ENCODE measurements around the gene SCN9A.
"Not testable (repeated sequence)": the region's sequence is repeated elsewhere in the genome, so short reads cannot be mapped to it uniquely, and the experiment has no call there.

The SCN9A gene

DNA sequence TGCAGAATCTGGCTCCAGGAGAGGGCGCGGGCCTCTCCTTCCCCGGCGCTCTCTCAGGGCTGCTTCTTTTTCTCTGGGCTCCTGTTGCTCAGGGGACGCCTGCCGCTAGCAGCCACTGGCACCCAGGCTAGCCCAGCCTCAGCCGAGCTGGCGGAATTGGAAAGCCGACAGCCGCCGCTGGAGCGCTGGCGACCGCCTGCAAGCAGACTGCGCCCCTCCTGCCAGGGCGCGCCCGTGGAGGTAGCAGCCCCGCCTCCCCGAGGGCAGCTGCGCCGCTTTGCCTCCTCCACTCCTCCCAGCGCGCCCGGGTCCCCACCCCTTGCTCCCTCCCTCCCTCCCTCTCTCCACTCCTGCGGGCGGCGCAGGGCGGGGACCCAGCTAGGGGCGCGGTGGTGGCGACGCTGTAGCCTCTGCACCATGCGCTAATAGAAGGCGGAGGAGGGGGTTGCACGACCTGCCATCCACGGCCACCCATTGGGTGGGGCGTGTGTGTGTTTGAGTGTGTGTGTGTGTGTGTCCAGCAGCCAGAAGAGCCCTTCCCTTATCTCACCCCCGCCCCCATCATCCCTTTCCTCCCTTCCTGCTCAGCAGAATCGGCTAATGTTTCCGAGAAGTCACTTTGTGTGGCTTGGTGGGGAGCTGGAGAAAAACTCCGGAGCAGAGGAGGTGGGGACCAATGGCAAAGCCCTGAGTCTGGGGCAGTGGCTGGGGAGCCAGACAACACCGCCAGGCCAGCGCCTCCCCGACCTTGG is at the start of gene SCN9A:
TSS of gene SCN9A (minus strand) at position 209 of the 752 bp plus-strand sequence. CDS start 64,188 bp downstream, outside the sequence.
- DNase-seq = peak; percentile 69

DNA sequence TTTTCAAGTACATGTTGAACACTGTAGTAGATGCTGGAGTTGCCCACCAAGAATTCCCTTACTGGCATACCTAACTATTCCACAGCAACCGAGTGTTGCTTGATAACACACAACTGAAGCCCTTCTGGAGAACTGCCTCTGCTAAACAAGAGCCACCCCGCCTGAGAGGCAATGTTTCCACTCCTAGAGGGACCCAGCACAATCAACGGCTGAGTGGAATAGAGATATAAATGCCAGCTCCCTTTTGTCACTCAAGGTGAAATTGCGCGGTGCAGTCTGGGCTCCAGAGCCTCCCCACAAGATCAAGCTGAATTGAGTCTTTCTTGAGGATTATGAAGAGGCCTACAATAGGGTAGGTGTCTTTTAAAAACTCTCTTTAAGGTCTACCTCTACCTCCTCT is 49.1 kb upstream of the SCN9A start:
- no peak for DNase-seq

- no peak for DNase-seq
These were observed 43.8 kb upstream of the SCN9A start for GRCh38 chr2:166419616-166419934.

- no peak for DNase-seq
These were observed 43.3 kb upstream of the SCN9A start for GRCh38 chr2:166418853-166419615.

GRCh38 chr2:166417669-166418068 is 41.9 kb upstream of the SCN9A start:
- DNase-seq = peak; percentile 3

DNA sequence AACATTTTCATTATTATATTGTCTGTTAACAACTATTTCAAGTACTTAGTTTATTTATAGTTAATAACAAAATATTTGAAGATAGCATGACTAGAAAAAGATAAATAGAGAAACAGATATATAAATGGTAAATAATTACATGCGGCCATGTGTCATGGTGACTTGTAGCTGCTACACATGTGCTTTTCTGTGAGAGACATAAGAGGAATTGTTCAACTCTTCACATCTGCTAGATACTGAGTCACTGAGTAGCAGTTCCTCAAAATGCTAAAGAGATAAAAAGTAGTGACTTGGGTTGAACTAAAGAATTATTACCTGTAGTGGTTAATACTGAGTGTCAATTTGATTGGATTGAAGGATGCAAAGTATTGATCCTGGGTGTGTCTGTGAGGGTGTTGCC is 37.5 kb upstream of the SCN9A start:
- no peak for DNase-seq

GRCh38 chr2:166411473-166412230 is 35.9 kb upstream of the SCN9A start:
- no peak for DNase-seq

DNA sequence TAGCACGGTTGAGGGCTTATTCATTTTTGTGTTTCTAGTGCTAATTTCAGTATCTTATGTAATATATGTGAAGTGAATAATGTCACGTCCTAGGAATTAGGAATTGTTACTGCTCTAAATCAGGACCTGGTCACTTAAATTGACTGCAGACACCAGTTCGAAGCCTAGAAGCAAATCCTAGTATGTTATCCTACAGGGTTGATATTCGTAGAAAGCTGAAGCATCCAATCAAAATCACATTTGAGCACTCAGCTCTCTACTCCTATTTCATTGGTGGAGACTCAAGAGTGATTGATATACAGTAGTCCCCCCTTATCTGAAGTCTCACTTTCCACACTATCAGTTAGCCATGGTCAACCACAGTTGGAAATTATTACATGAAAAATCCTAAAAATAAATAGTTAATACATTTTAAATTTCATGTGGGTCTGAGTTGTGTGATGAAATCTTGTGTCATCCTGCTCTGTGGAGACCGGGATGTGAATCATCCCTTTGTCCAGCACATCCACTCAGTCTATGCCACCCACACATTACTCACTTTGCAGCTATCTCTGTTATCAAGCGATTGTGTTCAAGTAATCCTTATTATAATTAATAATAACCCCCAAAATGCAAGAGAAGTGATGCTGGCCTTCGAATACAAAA is 35.2 kb upstream of the SCN9A start:
- no peak for DNase-seq

DNA sequence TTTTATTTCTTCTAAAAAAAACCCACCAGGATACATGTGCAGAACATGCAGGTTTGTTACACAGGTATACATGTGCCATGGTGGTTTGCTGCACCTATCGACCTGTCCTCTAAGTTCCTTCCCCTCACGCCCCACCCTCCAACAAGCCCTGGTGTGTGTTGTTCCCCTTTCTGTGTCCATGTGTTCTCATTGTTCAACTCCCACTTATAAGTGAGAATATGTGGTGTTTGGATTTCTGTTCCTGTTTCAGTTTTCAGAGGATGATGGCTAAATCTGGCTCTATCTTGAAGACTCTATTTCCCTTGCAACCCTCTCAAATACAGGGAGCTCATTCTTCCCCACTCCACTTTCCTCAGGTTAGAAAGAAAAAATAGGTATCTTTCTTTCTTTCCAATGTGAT is 32.0 kb upstream of the SCN9A start:
- DNase-seq = not testable (repeated sequence)

DNA sequence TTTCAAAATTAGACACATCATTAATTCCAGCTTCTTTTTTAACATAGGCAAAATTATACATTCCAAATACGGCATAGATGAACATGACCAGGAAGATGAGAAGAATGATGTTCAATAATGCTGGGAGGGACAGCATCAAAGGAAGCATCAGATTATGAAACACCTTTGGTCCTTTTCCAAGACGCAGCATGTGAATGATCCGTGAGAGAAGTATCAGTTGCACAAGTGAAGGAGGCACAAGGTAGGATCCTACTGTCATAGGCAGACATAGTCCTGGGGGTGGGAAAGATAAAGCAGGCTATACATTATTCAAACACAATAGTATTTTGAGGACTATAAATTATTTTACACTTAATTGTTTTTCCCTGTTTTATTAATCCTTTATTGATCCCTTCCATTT is 30.6 kb upstream of the SCN9A start:
- no peak for DNase-seq

GRCh38 chr2:166405569-166405926 is 29.8 kb upstream of the SCN9A start:
- DNase-seq = no peak

DNA sequence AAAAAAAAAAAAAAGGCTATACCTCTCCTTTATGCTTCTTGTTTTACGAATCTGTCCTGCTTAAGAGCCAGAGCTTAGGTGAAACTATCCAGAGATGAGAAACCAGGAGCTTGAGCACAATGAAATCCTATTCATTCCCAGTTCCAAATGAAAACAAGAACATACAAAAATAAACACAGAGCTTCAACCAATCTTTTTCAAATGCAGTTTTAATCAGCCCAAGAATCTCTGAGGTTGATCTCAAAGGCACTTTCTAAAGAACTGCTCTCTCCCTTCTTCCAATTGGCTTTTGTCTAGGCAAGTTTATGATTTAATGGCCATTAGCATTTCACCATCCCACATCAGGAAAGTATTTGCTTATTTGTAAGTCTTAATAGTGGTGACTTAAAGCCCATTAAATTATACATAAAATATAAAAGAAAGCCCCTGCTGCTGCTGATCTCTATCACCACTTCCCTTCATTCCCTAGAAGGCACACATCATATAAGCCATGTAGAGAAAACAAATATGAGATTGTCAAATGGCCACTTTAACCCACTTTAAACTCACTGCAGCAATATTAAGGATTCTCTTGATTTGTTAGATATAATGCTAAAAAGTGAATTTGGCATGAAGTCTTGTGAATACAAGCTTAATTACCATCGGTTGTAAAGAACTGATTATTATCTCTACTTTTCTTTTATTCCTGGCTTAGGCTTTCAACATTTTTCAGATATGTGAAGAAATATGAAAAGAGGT is 29.3 kb upstream of the SCN9A start:
- DNase-seq = no peak

DNA sequence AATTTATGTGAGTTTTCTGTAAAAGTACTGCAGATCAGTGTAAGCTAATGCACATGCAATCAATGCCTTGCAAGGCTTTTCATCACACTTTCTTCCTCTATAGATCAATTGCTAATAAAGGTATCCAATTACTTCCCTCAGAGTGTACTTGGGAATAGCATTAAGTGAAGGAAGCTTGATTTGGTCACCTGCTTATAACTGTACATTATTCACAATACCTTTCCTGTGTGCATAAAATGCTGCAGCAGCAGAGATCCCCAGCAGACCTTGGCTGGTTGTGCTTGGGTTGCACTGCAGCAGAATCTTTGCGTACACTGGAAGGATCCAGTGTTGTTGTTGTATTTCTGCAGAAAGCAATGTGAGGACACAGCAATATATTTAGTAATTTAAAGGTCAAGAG is 18.5 kb upstream of the SCN9A start:
- DNase-seq = no peak

DNA sequence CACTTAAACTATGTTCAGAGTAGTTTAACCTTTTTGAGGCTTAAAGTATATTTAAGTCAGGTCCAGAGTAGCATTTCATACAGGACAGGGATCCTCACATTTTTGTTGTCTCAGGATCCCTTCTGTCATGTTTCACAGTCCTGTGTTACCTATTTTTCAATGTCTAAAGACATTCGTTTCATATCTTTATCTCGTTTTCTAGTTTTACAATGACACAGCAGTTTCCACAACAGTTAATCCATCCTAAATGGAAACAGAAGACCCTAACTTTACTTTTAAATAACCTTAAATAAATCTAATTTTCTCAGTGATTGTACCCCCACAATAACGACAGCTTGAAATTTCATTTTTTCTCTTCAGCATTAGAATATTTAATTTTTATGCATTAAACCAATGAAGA is 17.3 kb upstream of the SCN9A start:
- no peak for DNase-seq

- no peak for DNase-seq
These were observed 12.8 kb upstream of the SCN9A start for GRCh38 chr2:166388481-166389070.

DNA sequence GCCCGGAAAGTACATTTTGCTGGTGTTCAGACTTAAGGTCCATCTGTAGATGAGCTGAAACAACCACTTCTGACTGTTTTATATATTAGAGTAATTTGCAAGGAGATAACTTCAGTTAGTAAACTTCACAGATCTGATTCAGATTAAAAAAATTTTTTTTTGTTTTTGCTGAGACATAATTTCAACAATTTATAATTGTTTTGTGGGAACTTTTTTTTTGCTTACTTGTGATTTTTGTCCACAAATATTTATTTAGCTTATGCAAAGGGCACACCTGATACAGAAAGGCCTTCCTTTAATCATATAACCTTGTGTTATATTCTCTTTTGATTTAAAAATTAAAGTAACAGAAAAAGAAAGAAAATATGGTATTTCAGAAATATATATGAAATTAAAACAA is 9.6 kb upstream of the SCN9A start:
- no peak for DNase-seq

- peak; percentile 2 for DNase-seq
These were observed 9.0 kb upstream of the SCN9A start for GRCh38 chr2:166384774-166385173.

DNA sequence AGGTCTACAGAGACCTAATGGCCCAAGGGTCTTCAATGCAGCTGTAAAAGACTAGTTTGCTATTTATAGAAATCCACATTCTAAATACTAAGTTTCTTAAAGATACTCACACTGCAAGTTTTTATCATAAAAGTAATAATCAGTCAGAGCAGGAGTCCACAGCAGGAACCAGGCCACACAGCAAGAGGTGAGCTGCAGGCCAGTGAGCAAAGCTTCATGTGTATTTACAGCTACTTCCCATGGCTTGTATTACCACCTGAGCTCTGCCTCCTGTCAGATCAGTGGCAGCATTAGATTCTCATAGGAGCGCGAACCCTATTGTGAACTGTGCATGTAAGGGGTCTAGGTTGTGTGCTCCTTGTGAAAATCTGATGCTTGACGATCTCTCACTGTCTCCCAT is 6.7 kb upstream of the SCN9A start:
- DNase-seq = no peak

- no peak for DNase-seq
These were observed 4.9 kb upstream of the SCN9A start for GRCh38 chr2:166380615-166381014.

DNA sequence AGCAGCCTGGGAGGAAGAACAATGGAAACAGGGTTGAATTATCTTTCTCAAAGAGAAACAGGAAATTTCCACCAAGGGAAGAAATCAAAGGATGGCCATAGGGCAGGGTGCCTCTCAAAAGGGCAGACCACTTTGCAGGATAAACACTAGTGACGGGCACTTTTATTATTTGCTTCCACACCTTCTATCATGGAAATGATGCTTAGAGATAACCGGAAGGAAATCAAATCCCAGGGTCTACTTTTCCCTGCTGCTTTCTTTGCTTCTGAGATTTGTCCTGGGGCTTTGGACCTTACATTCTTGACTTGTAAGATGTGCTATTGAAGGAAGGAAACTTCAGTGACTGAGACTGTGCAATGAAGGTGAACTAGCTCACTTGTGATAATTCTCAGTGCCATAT is 1.1 kb upstream of the SCN9A start:
- no peak for DNase-seq

DNA sequence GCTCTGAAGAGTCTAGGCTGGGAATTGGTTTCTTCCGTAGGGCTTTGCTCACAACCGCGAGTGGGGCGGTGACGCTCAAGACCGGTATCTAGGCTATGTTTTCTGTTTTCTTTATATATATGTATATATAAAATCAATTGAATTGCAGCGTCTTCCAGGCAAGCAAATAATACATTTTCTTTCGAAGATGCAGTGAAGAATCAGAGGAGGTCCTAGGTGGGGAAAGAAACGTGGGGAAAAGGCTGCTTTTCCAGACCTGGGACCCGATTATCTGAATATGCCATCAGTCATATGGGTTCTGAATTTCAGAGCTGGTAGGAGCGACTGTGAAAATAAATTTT is 714 bp upstream of the SCN9A start:
- no peak for DNase-seq

GRCh38 chr2:166375195-166375735 is 479 bp downstream of the SCN9A start:
- DNase-seq = peak; percentile 69
